ENCODE measurements around the gene UBFD1.
"Not testable (repeated sequence)": the region's sequence is repeated elsewhere in the genome, so short reads cannot be mapped to it uniquely, and the experiment has no call there.

The UBFD1 gene

GRCh38 chr16:23570992-23571632, 13.6 kb downstream of the UBFD1 start:
- no peak for DNase-seq

GRCh38 chr16:23571895-23572294, 14.4 kb downstream of the UBFD1 start:
- no peak for DNase-seq

GRCh38 chr16:23572394-23572793, 14.9 kb downstream of the UBFD1 start:
- no peak for DNase-seq

GRCh38 chr16:23573817-23574216, 16.3 kb downstream of the UBFD1 start:
- no peak for DNase-seq

- DNase-seq = no peak
These were observed 18.3 kb downstream of the UBFD1 start for GRCh38 chr16:23575834-23576233.

- DNase-seq = no peak
These were observed 20.0 kb downstream of the UBFD1 start for GRCh38 chr16:23577493-23577892.

- DNase-seq = no peak
These were observed 20.7 kb downstream of the UBFD1 start for GRCh38 chr16:23578101-23578830.

- DNase-seq = no peak
These were observed 21.8 kb downstream of the UBFD1 start for GRCh38 chr16:23579371-23579770.

GRCh38 chr16:23580391-23580790, 22.9 kb downstream of the UBFD1 start:
- DNase-seq = no peak

GRCh38 chr16:23581764-23582163, 24.2 kb downstream of the UBFD1 start:
- no peak for DNase-seq

- DNase-seq = not testable (repeated sequence)
These were observed 25.7 kb downstream of the UBFD1 start for GRCh38 chr16:23583271-23583670.

- DNase-seq = no peak
These were observed 26.9 kb downstream of the UBFD1 start for GRCh38 chr16:23584186-23585076.

- DNase-seq = no peak
These were observed 30.2 kb downstream of the UBFD1 start for GRCh38 chr16:23587726-23588125.

- DNase-seq = no peak
These were observed 32.7 kb downstream of the UBFD1 start for GRCh38 chr16:23590181-23590580.

GRCh38 chr16:23594186-23594585, 36.7 kb downstream of the UBFD1 start:
- no peak for DNase-seq

- no peak for DNase-seq
These were observed 37.9 kb downstream of the UBFD1 start for GRCh38 chr16:23595246-23595950.

GRCh38 chr16:23595951-23596720, 38.6 kb downstream of the UBFD1 start, which contains the start of gene NDUFAB1:
NDUFAB1 (minus strand) TSS chr16:23596316; CDS start chr16:23596290, 26 bp downstream.
- peak; percentile 90 for DNase-seq

GRCh38 chr16:23597003-23597756, 39.7 kb downstream of the UBFD1 start:
- DNase-seq = peak; percentile 16

GRCh38 chr16:23607726-23608125, 50.2 kb downstream of the UBFD1 start:
- DNase-seq = no peak

- no peak for DNase-seq
These were observed 50.7 kb downstream of the UBFD1 start for GRCh38 chr16:23608194-23608593.

- DNase-seq = no peak
These were observed 52.4 kb downstream of the UBFD1 start for GRCh38 chr16:23609929-23610328.

Data from CD4-positive, alpha-beta T cell treated with Interleukin-6 for 4 hours (primary cell).